Measurements from ENCODE around the gene STK4.
"Not testable (repeated sequence)": the region's sequence is repeated elsewhere in the genome, so short reads cannot be mapped to it uniquely, and the experiment has no call there.

STK4 gene

DNA sequence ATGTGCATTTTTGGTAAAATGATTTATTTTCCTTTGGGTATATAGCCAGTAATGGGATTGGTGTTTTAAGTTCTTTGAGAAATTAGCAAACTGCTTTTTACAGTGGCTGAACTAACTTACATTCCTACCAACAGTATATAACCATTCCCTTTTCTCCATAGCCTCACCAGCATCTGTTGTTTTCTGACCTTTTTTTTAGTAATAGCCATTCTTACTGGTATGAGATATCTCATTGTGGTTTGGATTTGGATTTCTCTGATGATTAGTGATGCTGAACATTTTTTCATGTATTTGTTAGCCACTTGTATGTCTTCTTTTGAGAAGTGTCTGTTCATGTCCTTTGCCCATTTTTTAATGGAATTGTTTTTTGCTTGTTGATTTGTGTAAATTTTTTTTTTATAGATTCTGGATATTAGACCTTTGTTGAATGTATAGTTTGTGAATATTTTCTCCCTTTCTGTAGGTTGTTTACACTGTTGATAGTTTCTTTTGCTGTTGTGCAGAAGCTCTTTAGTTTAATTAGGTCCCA is 42.3 kb downstream of the STK4 start:
- H3K36me3 ChIP-seq, result peaks cover 67% of the 10 kb centered on the region

DNA sequence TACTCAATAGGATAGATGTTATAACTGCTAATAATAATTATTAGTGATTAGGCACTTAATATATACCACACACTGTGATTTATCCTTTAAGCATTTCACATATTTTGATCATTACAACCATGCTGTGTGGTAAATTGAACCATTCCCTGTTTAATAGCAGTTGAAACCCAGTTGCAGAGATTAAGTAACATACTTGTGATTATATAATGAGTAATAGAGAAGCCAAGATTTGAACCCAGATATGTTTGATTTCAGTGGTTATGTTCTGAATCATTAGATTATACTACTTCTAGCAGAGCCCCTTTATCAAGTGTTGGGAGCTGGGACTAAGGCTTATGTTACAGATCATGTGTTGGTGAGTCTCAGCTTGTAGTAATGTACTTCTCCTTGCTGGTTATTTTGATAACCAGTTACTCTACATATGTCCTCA is 44.1 kb downstream of the STK4 start:
- TF ChIP-seq Cebpa-rat (IDR thresholded peaks at IDR 0.05), result no peak
- Histone ChIP-seq H3K9me3 (peaks cover 4% of the 10 kb centered on the region; the same call in 1 of the 2 replicates), H3K9ac (no peak overlapping the region), H3K27me3 (no peaks in the 10 kb centered on the region), H3K4me1 (peaks cover 5% of the 10 kb centered on the region; the same call in 1 of the 2 replicates), H3K36me3 (peaks cover 64% of the 10 kb centered on the region), H3K4me2 (no peak overlapping the region), H4K20me1 (peaks cover 23% of the 10 kb centered on the region; the same call in 1 of the 2 replicates), H3K4me3 (no peak overlapping the region), H3K27ac (no peak overlapping the region)

More for the DNA sequence above, 42.3 kb downstream of the STK4 start:
- Histone ChIP-seq H3K4me3 (no peak overlapping the region), H3K27ac (no peak overlapping the region), H3K9me3 (peaks cover 4% of the 10 kb centered on the region; the same call in 1 of the 2 replicates), H4K20me1 (peaks cover 23% of the 10 kb centered on the region; the same call in 1 of the 2 replicates), H3K27me3 (no peaks in the 10 kb centered on the region), H3K4me2 (no peak overlapping the region), H3K4me1 (no peaks in the 10 kb centered on the region), H3K9ac (no peak overlapping the region)
- no peak for TF ChIP-seq Cebpa-rat (IDR thresholded peaks at IDR 0.05)

DNA sequence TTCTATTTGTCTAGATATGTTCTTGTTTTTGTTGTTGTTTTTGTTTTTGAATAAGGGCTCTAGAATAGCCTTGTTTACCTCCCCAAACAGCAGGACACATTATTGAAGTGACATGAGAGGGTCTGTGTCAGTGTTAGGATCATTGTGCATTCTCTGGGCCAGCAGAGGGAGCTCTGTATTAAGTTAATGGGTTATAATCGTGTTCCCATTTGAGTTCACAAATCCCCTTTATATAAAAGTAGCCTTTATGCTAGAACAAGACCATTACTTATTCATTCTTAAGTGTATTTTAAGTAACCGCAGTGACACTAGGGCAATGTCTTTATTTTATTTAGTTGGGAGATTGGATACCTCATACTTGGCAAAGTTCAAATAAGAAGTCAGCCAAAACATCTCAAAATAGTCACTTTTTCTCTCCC is 44.8 kb downstream of the STK4 start:
- Histone ChIP-seq H3K4me2 (no peak overlapping the region), H3K4me3 (no peak overlapping the region), H4K20me1 (peaks cover 23% of the 10 kb centered on the region; the same call in 1 of the 2 replicates), H3K27ac (no peak overlapping the region), H3K36me3 (peaks cover 68% of the 10 kb centered on the region), H3K27me3 (no peaks in the 10 kb centered on the region), H3K9ac (no peak overlapping the region), H3K4me1 (peaks cover 5% of the 10 kb centered on the region; the same call in 1 of the 2 replicates), H3K9me3 (peaks cover 4% of the 10 kb centered on the region; the same call in 1 of the 2 replicates)
- no peak for TF ChIP-seq Cebpa-rat (IDR thresholded peaks at IDR 0.05)

DNA sequence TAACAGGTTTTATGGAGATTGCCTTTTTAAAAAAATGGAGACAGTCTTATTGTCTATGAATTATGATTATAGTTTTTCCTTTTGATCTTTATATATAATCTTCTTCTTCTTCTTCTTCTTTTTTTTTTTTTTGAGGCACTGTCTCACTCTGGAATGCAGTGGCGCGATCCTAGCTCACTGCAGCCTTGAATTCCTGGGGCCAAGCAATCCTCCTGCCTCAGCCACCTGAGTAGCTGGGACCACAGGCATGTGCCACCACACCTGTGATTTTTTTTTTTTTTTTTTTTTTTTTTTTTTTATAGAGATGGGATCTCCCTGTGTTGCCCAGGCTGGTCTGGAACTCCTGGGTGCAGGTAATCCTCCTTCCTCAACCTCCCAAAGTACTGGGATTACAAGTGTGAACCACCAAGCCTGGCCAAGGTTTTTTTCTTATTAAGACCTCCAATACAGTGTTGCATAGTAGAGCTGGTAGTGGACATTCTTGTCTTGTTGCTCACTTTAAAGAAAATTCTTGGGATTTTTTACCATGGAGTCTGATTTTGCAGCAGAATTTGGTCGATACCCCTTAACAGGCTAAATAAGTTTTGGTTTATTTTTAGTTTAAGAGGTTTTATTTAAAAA is 46.5 kb downstream of the STK4 start:
- Histone ChIP-seq H3K36me3 (peaks cover 66% of the 10 kb centered on the region), H3K27ac (no peak overlapping the region), H3K4me2 (no peak overlapping the region), H3K9me3 (peaks cover 4% of the 10 kb centered on the region; the same call in 1 of the 2 replicates), H3K9ac (no peak overlapping the region), H3K4me1 (peaks cover 5% of the 10 kb centered on the region; the same call in 1 of the 2 replicates), H3K27me3 (no peaks in the 10 kb centered on the region), H4K20me1 (peaks cover 23% of the 10 kb centered on the region; the same call in 1 of the 2 replicates), H3K4me3 (no peak overlapping the region)
- TF ChIP-seq Cebpa-rat (IDR thresholded peaks at IDR 0.05), result no peak

DNA sequence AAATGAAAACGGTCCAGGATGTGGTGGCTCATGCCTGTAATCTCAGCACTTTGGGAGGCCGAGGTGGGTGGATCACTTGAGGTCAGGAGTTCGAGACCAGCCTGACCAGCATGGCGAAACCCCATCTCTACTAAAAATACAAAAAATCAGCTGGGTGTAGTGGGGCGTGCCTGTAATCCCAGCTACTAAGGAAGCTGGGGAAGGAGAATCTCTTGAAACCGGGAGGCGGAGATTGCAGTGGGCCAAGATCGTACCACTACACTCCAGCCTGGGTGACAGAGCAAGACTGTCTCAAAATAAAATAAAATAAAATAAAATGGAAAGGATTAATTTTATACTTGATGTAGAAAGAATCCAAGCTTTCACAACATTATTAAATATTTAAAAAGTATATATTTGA is 47.8 kb downstream of the STK4 start:
- H3K27ac ChIP-seq, H3K27me3 ChIP-seq, H3K4me2 ChIP-seq, H3K9ac ChIP-seq, H3K9me3 ChIP-seq, H3K4me1 ChIP-seq, H3K4me3 ChIP-seq: not testable (repeated sequence)
- Histone ChIP-seq H4K20me1 (peaks cover 16% of the 10 kb centered on the region; the same call in 1 of the 2 replicates), H3K36me3 (peaks cover 60% of the 10 kb centered on the region)

DNA sequence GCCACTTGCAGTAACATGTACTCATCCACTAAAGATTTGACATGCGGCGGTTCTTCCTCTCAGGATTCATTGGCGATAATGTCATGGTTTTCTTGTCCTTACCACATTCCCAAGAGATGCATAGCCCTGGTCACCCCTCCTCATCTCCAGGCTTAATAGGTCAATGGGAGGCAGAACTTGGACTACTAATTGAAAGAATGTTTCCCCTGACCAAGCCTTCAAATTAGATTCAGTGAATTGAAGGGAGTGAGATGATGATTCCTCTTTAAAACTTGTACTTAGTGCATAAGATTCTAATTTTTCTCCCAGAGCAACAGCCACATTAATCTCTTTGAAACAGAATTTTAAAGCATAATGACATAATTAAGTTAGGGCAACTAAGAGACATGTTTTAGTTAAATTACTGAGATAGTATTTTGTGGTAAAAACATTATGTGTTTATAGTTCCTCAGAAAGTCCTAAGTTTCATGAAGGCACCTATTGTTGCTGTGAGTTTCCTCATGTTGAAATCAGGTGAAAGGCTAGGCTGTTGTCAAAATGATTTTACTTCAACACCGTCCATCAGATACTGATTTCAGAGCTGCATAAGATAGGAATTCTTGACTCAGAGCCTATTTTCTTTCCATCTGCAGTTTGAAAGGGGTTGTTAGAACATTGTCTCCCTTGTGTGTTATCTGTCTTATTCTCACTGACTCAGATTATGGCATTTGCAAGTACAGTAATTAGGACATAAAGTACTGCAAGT is 48.5 kb downstream of the STK4 start:
- H3K9me3 ChIP-seq, result no peaks in the 10 kb centered on the region
- H3K4me1 ChIP-seq, result peaks cover 5% of the 10 kb centered on the region; the same call in 1 of the 2 replicates
- no peak overlapping the region for H3K4me2 ChIP-seq
- TF ChIP-seq Cebpa-rat (IDR thresholded peaks at IDR 0.05), result no peak
- no peak overlapping the region for H3K9ac ChIP-seq
- no peak overlapping the region for H3K27ac ChIP-seq
- H4K20me1 ChIP-seq, result peaks cover 12% of the 10 kb centered on the region; the same call in 1 of the 2 replicates
- H3K36me3 ChIP-seq, result peaks cover 59% of the 10 kb centered on the region
- no peak overlapping the region for H3K4me3 ChIP-seq
- H3K27me3 ChIP-seq, result no peaks in the 10 kb centered on the region

DNA sequence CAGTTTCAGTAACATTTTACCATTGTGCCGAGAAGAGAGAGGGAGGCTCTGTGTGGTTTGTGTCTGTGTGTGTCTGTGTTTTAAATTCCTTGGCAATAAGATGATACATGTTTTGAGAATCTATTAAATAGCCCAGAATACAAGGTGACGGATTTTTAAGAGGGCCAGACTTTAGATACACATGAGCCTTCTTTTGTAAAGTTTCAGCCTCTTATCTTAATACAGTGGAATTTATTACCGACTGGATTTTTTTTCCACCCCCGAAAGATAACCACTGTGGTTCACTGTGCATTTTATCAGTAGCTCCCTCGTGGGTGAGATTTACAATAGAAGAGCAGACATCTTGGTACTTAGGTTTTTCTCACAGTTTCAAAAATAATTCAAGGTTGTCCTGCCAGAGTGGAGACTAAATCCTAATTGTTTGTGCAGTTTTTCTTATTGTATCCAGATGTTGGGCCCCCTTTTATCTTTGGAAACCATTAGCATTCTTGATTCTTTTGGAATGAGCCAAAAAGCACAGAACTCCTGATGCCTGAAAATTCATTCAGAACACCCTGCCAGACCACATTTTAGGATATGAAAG is 49.9 kb downstream of the STK4 start:
- peaks cover 5% of the 10 kb centered on the region; the same call in 1 of the 2 replicates for H3K4me1 ChIP-seq
- H3K27me3 ChIP-seq, result no peaks in the 10 kb centered on the region
- TF ChIP-seq Cebpa-rat (IDR thresholded peaks at IDR 0.05), result no peak
- H4K20me1 ChIP-seq, result no peaks in the 10 kb centered on the region; the same call in 1 of the 2 replicates
- H3K27ac ChIP-seq, result no peak overlapping the region
- H3K9ac ChIP-seq, result no peak overlapping the region
- H3K4me3 ChIP-seq, result no peak overlapping the region
- peaks cover 59% of the 10 kb centered on the region for H3K36me3 ChIP-seq
- no peak overlapping the region for H3K4me2 ChIP-seq
- no peaks in the 10 kb centered on the region for H3K9me3 ChIP-seq

DNA sequence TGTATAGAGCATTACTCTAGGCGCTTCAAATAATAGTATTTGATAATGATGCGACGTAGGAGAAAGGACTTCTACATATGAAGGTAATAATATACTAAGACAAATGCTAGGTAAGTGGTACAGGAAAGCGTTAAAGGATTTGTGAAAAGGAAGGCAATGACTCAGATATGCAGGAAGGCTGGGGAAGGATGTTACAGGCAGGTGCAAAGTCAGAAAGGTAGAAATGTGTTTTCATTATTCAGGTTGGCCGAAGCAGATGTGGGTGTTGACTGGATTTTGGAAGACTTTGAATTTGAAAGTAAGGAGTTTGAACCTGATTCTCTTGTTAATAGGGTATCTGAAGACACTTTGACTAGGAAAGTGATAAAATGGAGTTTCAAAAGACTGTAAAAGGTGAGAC is 51.0 kb downstream of the STK4 start:
- Histone ChIP-seq H3K4me3 (no peak overlapping the region), H3K36me3 (peaks cover 58% of the 10 kb centered on the region), H3K9ac (no peak overlapping the region), H3K27me3 (no peaks in the 10 kb centered on the region), H3K4me2 (no peak overlapping the region), H3K9me3 (no peaks in the 10 kb centered on the region), H4K20me1 (no peaks in the 10 kb centered on the region; the same call in 1 of the 2 replicates), H3K27ac (no peak overlapping the region), H3K4me1 (peaks cover 5% of the 10 kb centered on the region; the same call in 1 of the 2 replicates)
- TF ChIP-seq Cebpa-rat (IDR thresholded peaks at IDR 0.05), result no peak

DNA sequence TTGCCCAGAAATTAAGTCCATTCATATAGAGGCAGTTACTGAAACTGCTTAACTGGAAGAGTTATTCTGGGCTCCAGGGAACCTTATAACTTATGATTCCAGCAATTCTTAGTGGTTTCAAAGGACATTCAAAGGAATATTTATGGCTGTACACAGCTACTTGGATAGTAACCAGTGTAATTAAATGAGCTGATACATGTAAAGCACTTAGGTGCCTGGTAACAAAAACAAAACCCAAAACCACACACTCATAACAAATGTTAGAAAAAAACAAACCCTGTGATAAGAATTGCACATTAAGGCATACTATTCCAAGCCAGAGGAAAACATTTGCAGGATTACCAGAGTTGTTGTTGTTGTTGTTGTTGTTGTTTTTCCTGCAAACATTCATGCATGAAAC is 51.5 kb downstream of the STK4 start:
- Histone ChIP-seq H3K4me2 (no peak overlapping the region), H3K27me3 (no peaks in the 10 kb centered on the region), H3K36me3 (peaks cover 55% of the 10 kb centered on the region), H3K9me3 (no peaks in the 10 kb centered on the region), H3K4me3 (no peak overlapping the region), H4K20me1 (no peaks in the 10 kb centered on the region; the same call in 1 of the 2 replicates), H3K9ac (no peak overlapping the region), H3K27ac (no peak overlapping the region), H3K4me1 (peaks cover 5% of the 10 kb centered on the region; the same call in 1 of the 2 replicates)
- no peak for TF ChIP-seq Cebpa-rat (IDR thresholded peaks at IDR 0.05)
